Breast epithelium (tissue), 4 donors: ENCODE measurements around the gene IL18BP. TPM values are rescaled to one million over a fixed set of nuclear protein-coding genes. Genes with fewer than 3 reads are reported as not detected.

ENCODE experiments used
- DNase-seq, 2 donors: peaks; one replicate each; pipeline ENCODE4 v3.0.0-alpha.2; 2019; ENCODE audit warnings: low spot score in 2 of 2
- H3K27ac ChIP-seq, 2 donors: fragments of 200-600 bp; sonication (generic) in 1 of 2; one replicate each; pipeline ENCODE4 v1.5.1; 2016 to 2019; ENCODE audit warnings: mild to moderate bottlenecking in 1 of 2
- H3K27me3 ChIP-seq, 2 donors: fragments of 200-600 bp; sonication (generic) in 1 of 2; one replicate each; pipeline versions ENCODE4 v1.5.1 to v1.6.0; 2017 to 2019; ENCODE audit warnings: control low read depth in 1 of 2, mild to moderate bottlenecking in 1 of 2
- H3K36me3 ChIP-seq: fragments of 200-600 bp; one replicate; pipeline ENCODE4 v1.5.1; 2019
- H3K4me1 ChIP-seq, 2 donors: fragments of 200-600 bp; sonication (generic); one replicate each; pipeline ENCODE4 v1.5.1; 2016 to 2019; ENCODE audit warnings: control low read depth in 1 of 2
- H3K4me3 ChIP-seq, 3 donors: fragments of 200-600 bp; sonication (generic); 1 replicate in 2 of 3; 2 replicates in 1 of 3; pipeline ENCODE4 v1.5.1; 2016 to 2019; ENCODE audit warnings: mild to moderate bottlenecking in 3 of 3, moderate library complexity in 2 of 3
- H3K9me3 ChIP-seq, 2 donors: fragments of 200-600 bp; sonication (generic) in 1 of 2; one replicate each; pipeline ENCODE4 v1.5.1; 2016 to 2019; ENCODE audit warnings: control low read depth in 1 of 2
- POLR2A ChIP-seq: fragments of 450-650 bp; IDR thresholded peaks from one replicate; pipeline ENCODE4 v1.6.1; 2016; ENCODE audit warnings: antibody characterized with exemption, mild to moderate bottlenecking, moderate library complexity
- POLR2AphosphoS5 ChIP-seq, 3 donors: sonication (generic); formaldehyde crosslinking; IDR thresholded peaks; one replicate each; pipeline ENCODE4 v1.6.1; 2017; ENCODE audit warnings: antibody characterized with exemption in 3 of 3
- intact Hi-C: fragments of 100-400 bp; cut with DNase I; formaldehyde crosslinking; loops from one replicate; pipeline ENCODE4 v1.15.1; 2023; ENCODE audit warnings: low total_unique reads
- total RNA-seq, 3 donors: library from RNA; depleted of rRNA; stranded (reverse); fragments of >200 nt; gene quantifications; one replicate each; pipeline ENCODE4 v1.1.0, GENCODE V29; 2016
- TF ChIP-seq, protein P1 (sequence below), 3 donors: fragments of 450-650 bp; IDR thresholded peaks; one replicate each; pipeline ENCODE4 v1.5.1; 2016 to 2017; ENCODE audit warnings: antibody characterized with exemption in 3 of 3, mild to moderate bottlenecking in 3 of 3, moderate library complexity in 3 of 3

Gene IL18BP
- total RNA-seq, 3 donors from 2014 or later: 2.6 to 10.4 (median 10.2) TPM

DNA sequence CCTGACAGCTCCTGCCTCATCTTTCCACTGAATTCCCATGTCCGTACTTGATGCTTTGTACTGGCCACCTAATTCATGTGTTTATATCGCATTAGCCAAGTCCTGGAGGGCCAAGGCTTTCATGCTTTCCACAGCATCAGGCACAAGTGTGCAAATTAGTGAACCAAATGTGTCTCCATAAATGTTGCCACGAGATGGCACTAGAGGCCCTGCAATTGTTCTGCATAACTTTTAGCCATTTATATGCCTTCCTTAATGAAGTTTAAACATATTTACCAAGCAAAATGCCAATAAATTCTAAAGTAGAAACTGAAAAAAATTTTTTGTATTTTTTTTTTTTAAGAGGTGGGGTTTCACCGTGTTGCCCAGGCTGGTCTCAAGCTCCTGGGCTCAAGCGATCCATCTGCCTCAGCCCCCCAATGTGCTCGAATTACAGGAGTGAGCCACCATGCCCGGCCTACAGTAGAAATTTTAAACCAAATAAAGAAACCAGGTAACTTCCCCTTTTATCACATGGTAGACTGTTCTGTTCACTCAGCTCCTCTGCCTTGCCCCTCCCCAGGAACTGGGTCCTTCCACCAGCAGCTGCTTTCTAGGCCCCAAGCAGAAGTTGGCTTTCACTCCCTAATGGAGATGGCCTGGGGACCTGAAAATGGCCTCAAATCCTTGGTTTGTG is 20.8 kb upstream of the IL18BP start:
- H3K4me3 ChIP-seq: no peak overlapping the region
- H3K9me3 ChIP-seq: no peaks in the 10 kb centered on the region
- TF ChIP-seq, protein P1, sequence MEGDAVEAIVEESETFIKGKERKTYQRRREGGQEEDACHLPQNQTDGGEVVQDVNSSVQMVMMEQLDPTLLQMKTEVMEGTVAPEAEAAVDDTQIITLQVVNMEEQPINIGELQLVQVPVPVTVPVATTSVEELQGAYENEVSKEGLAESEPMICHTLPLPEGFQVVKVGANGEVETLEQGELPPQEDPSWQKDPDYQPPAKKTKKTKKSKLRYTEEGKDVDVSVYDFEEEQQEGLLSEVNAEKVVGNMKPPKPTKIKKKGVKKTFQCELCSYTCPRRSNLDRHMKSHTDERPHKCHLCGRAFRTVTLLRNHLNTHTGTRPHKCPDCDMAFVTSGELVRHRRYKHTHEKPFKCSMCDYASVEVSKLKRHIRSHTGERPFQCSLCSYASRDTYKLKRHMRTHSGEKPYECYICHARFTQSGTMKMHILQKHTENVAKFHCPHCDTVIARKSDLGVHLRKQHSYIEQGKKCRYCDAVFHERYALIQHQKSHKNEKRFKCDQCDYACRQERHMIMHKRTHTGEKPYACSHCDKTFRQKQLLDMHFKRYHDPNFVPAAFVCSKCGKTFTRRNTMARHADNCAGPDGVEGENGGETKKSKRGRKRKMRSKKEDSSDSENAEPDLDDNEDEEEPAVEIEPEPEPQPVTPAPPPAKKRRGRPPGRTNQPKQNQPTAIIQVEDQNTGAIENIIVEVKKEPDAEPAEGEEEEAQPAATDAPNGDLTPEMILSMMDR (IDR thresholded peaks at IDR 0.05): peak; percentile 44 to 74 (median 71)
- TF ChIP-seq POLR2AphosphoS5 (IDR thresholded peaks at IDR 0.05): no peak
- TF ChIP-seq POLR2A: no peak
- no peak overlapping the region for H3K27ac ChIP-seq
- H3K27me3 ChIP-seq: no peaks in the 10 kb centered on the region
- no peaks in the 10 kb centered on the region for H3K4me1 ChIP-seq
- intact Hi-C loops: no loop called here
- H3K36me3 ChIP-seq: no peaks in the 10 kb centered on the region
- no peak for DNase-seq

DNA sequence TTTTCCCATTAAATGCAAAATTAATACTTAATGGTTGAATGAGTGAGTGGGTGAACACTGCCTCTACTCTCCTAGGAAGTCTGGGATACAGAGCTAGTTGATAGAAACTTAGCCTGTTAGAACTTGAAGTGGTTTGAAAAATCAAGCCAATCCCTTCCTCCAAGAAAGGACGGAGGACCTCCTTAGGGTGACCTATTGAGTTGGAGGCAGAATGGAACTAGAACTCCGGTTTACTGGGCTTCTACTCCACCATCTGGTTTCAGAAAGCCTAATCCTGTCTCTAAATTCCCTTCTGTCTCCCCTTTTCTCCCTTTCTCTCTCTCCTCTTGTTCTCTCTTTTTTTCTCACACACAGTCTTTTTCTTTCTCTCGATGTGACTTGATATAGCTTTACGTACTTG is 19.6 kb upstream of the IL18BP start:
- Histone ChIP-seq H3K27me3 (no peaks in the 10 kb centered on the region), H3K27ac (no peak overlapping the region), H3K4me1 (no peaks in the 10 kb centered on the region), H3K9me3 (no peaks in the 10 kb centered on the region), H3K36me3 (no peaks in the 10 kb centered on the region), H3K4me3 (no peak overlapping the region)
- TF ChIP-seq POLR2A (no peak), POLR2AphosphoS5 (IDR thresholded peaks at IDR 0.05) (no peak)
- TF ChIP-seq, protein P1 (IDR thresholded peaks at IDR 0.05): no peak
- intact Hi-C loops: no loop called here
- no peak for DNase-seq

DNA sequence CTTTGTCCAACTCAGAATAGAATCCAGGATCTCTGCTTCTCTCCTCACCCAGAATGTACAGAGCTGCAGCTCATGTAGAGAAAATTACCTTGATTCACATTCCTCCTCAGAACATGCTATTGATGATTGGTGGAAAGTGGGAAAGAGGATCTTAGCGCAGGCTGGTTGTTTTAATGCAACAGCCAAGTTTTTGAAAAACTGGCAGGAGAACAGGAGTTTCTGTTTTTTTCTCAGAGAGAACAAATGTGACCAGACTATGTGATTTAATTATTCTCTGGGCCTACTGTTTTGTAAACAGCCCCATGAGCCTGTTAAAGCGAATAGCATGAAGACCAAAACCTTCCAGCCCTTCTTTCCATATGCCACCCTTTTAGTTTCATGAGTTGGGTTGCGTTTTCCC is 19.1 kb upstream of the IL18BP start:
- no peak for DNase-seq
- Histone ChIP-seq H3K36me3 (no peaks in the 10 kb centered on the region), H3K27me3 (no peaks in the 10 kb centered on the region), H3K27ac (no peak overlapping the region), H3K4me3 (no peak overlapping the region), H3K9me3 (no peaks in the 10 kb centered on the region), H3K4me1 (no peaks in the 10 kb centered on the region)
- TF ChIP-seq POLR2A (no peak), POLR2AphosphoS5 (IDR thresholded peaks at IDR 0.05) (no peak)
- TF ChIP-seq, protein P1 (IDR thresholded peaks at IDR 0.05): no peak
- intact Hi-C loops: no loop called here

DNA sequence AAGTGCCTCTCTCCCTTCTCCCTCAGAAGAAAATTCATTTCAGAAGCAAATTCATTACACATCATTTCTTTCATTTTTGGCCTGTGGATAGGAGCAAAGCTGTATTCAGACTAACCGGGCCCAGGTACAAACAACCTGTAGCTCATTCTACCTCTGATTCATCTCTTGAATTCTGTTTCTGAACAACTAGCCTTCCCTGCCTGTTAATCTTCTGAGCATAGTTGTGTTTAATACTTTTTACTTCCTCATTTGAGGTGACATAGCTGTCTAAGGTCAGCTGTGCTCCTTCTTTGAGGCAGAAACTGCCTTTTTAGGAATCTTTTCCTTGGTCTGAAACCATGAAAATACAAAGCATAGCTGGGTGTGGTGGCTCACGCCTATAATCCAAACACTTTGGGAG is 12.6 kb upstream of the IL18BP start:
- intact Hi-C loops: no loop called here
- Histone ChIP-seq H3K4me1 (no peaks in the 10 kb centered on the region), H3K27ac (peak overlapping the region in 1 of 2 donors; percentile 15), H3K27me3 (no peaks in the 10 kb centered on the region), H3K36me3 (no peaks in the 10 kb centered on the region), H3K9me3 (no peaks in the 10 kb centered on the region), H3K4me3 (no peak overlapping the region)
- DNase-seq: no peak
- TF ChIP-seq, protein P1 (IDR thresholded peaks at IDR 0.05): no peak
- TF ChIP-seq POLR2A (no peak), POLR2AphosphoS5 (IDR thresholded peaks at IDR 0.05) (no peak)

DNA sequence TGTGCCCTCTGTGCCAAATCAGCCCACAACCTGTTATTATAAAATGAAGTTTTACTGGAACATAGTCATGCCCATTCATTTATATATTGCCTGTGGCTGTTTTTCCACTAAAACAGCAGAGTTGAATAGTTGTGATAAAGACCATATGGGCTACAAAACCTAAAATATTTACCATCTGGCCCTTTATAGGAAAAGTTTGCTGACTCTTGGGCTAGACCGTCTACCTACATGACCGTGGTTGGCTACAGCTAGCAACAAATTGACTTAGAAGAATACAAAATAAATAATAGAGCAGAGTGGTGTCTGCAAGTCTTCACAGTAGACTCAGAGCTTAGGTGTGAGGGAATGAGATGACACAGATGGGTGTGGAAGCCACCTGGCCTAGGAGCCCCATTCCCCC is 11.2 kb upstream of the IL18BP start:
- Histone ChIP-seq H3K4me1 (no peaks in the 10 kb centered on the region), H3K9me3 (no peaks in the 10 kb centered on the region), H3K4me3 (no peak overlapping the region), H3K36me3 (no peaks in the 10 kb centered on the region), H3K27ac (peak overlapping the region; percentile 2 to 53), H3K27me3 (no peaks in the 10 kb centered on the region)
- DNase-seq: no peak
- intact Hi-C loops: no loop called here
- TF ChIP-seq, protein P1 (IDR thresholded peaks at IDR 0.05): no peak
- TF ChIP-seq POLR2AphosphoS5 (IDR thresholded peaks at IDR 0.05) (no peak), POLR2A (no peak)
